Activated CD4-positive, alpha-beta T cell treated with anti-CD3 and anti-CD28 coated beads for 48 hours (primary cell): ENCODE results near the gene STK16.
A peak's percentile ranks its signal among the peaks of the same experiment; 100 is the strongest.
"Not testable (repeated sequence)": the region's sequence is repeated elsewhere in the genome, so short reads cannot be mapped to it uniquely, and the experiment has no call there.

ENCODE experiments used
- DNase-seq: peaks from one replicate; pipeline ENCODE4 v3.0.0-alpha.2; 2020

STK16 gene

DNA sequence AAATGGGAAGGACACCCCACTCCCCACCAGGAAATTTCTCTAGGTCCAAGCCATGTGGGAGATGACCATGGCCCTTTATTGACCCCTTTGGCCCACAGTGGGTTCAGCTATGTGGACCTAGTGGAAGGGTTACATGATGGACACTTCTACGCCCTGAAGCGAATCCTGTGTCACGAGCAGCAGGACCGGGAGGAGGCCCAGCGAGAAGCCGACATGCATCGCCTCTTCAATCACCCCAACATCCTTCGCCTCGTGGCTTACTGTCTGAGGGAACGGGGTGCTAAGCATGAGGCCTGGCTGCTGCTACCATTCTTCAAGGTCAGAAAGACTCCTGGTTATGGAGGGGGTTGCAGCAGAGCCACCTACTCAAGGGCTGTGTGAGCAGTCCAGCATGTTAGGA lies 1.3 kb downstream of the STK16 start:
- no peak for DNase-seq

GRCh38 chr2:219247678-219248642 lies 2.7 kb downstream of the STK16 start:
- DNase-seq = peak; percentile 70

DNA sequence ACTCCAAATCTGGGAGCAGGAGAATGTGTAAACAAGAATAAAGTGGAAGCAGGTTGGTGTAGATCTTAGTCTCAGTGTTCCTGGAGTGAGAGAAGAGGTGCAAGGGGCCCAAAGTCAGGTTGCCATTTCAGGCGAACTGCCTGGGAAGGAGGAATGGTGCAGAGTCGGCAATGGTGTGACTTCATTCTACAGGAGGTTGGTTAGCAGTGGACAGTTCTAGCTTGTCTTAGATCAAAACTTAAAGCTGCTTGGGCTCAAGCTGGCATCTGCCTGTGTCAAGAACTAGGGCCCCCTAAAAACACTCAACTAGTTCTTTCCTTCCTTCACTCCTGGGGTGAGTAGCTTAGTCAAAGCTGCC lies 3.5 kb downstream of the STK16 start:
- no peak for DNase-seq

DNA sequence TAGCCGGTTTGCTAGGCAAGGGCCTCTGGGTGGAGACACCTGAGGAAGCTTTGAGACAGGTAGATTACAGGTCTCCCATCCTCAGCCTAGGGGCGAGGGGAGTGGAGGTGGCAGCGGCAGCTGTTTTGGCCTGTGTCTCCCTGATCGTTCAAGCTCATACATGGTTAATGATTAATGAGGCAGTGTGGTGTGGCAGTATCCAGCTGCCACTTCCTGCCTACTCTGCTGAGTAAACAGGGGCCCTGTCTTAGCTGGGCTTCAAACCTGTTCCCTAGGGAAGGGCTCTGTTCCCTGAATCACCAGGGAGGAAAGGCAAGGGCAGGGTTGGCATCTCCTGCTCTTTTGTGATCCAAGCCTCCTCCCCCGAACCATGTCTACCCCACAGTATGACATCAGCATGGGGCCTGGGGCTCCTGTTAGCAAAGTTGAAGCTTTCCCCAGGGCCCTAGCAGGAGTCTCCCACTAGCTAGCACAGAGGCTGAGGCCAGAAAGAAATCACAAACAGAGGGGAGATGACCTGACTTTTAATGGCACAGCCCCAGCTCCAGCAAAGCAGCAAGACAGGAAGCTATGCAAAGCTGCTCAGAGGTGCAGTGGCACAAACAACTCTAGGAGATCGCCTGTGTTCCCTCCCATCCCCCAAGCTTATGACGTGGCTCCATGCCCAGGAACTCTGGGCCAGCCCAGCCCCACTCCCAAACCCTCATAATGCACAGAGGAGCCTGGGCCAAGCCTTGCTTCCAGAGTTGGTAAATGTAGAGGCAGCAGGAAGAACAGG lies 4.1 kb downstream of the STK16 start:
- DNase-seq = peak; percentile 51

GRCh38 chr2:219250049-219250781 lies 4.9 kb downstream of the STK16 start:
- DNase-seq = no peak

GRCh38 chr2:219251656-219252055 lies 6.4 kb downstream of the STK16 start:
- no peak for DNase-seq

- peak; percentile 46 for DNase-seq
These were observed 6.8 kb downstream of the STK16 start for GRCh38 chr2:219252084-219252483.

- no peak for DNase-seq
These were observed 7.3 kb downstream of the STK16 start for GRCh38 chr2:219252570-219252899.

- peak; percentile 65 for DNase-seq
These were observed 7.8 kb downstream of the STK16 start, which contains the start of gene TUBA4B for GRCh38 chr2:219252900-219253752. TUBA4B (plus strand) TSS chr2:219253243; CDS start chr2:219253408, 165 bp downstream.

GRCh38 chr2:219253753-219254589 lies 8.7 kb downstream of the STK16 start, which contains the start of gene TUBA4A:
TUBA4A (minus strand) TSS chr2:219253918; CDS start chr2:219253858, 60 bp downstream.
- peak; percentile 92 for DNase-seq

GRCh38 chr2:219254590-219255201 lies 9.4 kb downstream of the STK16 start:
- DNase-seq = peak; percentile 51

DNA sequence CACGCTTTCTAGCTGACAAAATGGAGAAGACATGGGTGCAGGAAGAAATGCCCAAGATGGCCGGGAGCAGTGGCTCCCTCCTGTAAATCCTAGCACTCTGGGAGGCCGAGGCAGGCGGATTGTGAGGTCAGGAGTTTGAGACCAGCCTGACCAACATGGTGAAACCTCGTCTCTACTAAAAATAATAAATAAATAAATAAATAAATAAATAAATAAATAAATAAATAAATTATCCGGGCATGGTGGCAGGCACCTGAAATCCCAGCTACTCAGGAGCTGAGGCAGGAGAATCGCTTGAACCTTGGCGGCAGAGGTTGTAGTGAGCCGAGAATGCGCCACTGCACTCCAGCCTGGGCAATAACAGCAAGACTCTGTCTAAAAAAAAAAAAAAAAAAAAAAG lies 13.7 kb downstream of the STK16 start:
- DNase-seq = not testable (repeated sequence)

- no peak for DNase-seq
These were observed 16.0 kb downstream of the STK16 start for GRCh38 chr2:219261024-219261855.

DNA sequence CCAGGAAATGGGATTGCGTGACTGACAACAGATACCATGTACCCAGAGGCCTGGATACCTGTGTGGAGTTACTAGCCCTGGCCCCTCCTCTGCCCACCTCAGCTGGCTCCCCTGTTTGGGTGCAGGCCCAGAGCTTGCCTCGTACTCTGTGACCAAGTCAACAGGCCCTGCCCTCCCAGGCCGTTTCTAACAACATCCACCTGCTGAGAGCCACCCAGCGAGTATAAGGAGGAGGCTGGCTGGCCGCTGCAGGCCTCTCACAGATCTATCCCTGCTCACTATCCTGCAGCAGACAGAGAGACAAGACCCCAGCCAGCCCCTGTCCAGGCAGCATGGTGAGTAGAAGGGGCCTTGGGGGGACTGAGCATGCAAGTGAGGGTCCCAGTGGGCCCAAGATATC lies 21.0 kb downstream of the STK16 start:
- DNase-seq = no peak

GRCh38 chr2:219266886-219267285 lies 21.6 kb downstream of the STK16 start:
- no peak for DNase-seq

GRCh38 chr2:219268294-219268693 lies 23.0 kb downstream of the STK16 start:
- DNase-seq = no peak

GRCh38 chr2:219269362-219270054 lies 24.2 kb downstream of the STK16 start:
- no peak for DNase-seq

GRCh38 chr2:219270055-219270372 lies 24.7 kb downstream of the STK16 start:
- no peak for DNase-seq

DNA sequence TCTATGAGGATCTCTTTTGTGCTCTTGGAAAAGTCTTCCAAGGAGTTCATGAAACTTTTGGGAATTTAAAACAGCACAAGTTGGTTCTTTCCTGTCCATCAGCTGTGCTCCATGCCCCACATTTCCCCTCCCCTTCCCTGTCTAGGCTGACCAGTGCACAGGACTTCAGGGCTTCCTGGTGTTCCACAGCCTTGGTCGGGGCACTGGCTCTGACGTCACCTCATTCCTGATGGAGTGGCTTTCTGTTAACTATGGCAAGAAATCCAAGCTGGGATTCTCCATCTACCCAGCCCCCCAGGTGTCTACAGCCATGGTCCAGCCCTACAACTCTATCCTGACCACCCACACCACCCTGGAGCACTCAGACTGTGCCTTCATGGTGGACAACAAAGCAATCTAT lies 25.7 kb downstream of the STK16 start:
- DNase-seq = no peak
